ENCODE measurements around the gene MAP3K5.

Gene MAP3K5

DNA sequence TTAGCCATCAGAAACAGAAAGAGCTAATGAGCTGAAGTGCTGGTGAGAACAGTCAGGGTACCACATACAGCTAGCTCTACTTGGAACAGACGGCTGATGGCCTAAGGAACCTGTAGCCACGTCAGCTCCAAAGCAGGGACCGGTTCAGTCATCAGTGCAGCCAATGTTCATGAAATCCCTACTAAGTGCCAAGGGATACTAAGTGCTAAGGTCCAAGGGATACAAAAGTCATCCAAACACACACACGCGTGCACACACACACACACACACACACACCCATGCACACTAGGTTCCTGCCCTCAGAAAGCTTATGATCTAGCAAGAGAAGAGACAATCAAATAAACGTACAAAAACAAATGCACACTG is 53.6 kb downstream of the MAP3K5 start:
- 100% methylated on average over 2 of the region's 6 CpGs for WGBS (ENCODE audit: insufficient coverage)
- Histone ChIP-seq H3K4me1 (ENCODE audit: control extremely low read depth in 1 of 4, control insufficient read depth in 4 of 4, insufficient read depth in 4 of 4, low read length in 3 of 4) (peaks cover 8 to 52% (median 30%) of the 10 kb centered on the region in 4 experiments), H3K4me3 (ENCODE audit: control insufficient read depth in 1 of 7, extremely low read depth in 1 of 7, insufficient read depth in 4 of 7, low read depth in 2 of 7, low read length in 6 of 7) (peak overlapping the region in 3 of 7 experiments; percentile 19 to 72 (median 31)), H3K9me3 (ENCODE audit: control extremely low read depth in 1 of 5, control insufficient read depth in 4 of 5, insufficient read depth in 2 of 5, low read depth in 1 of 5, low read length in 4 of 5) (no peaks in the 10 kb centered on the region), H3K36me3 (ENCODE audit: control insufficient read depth in 4 of 4, insufficient read depth in 4 of 4, low read length in 3 of 4) (no peaks in the 10 kb centered on the region), H3K27ac (ENCODE audit: insufficient read depth in 1 of 2, low read depth in 1 of 2, low read length in 2 of 2, poor library complexity in 1 of 2, severe bottlenecking in 2 of 2) (peak overlapping the region; percentile 77 to 82), H3K27me3 (replicated peaks in 2 of 5; ENCODE audit: control insufficient read depth in 4 of 5, insufficient read depth in 5 of 5, low read length in 4 of 5) (no peaks in the 10 kb centered on the region)
- DNase-seq, result no peak
- POLR2A ChIA-PET, result interaction anchor here (0.5 to 1.6 kb wide), 5 partner anchors 9 to 84 kb away, joined by 3 to 4 read pairs (median 4); partner anchors contain the start of gene PEX7
- CTCF ChIA-PET, result interaction anchor here (0.7 to 7.1 kb wide), 17 partner anchors 9 to 94 kb away, joined by 3 to 85 read pairs (median 5); partner anchors contain the start of gene MAP3K5

DNA sequence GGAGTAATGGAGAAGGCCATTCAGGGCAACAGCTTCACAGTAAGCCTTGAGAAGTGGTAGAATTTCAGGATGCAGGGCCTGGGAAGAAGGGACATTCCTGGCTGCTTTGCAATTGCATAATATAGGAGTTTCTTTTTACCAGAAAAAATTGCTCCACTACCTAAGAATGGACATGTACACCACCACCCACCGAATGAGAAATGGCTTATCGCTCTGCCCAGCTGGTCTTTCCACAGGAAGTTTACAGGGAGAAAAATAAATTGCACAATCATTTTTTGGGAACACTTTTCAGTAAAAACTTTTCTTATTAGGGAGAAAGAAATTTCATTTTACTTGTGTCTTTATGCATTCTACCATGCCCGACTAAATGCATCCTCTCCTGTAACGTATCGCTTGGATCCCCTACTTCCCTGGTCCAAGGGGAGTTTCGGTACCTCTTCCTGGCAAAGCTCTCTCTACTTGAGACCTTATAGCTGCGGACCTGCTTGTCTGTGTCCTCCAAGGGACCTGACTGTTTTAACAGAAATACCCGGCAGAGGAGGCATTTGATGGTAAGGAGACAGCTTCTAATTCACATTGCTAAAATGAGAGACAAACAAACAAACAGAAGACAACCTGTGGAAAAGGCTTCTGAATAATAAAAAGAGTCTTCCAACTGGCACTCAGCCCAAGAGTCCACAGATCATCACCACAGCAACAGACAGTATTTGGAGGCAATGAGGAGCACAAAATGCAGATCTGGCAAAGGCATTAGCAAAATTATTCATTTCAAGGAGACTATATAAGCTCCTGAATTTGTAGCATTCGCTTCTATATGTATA is 54.2 kb downstream of the MAP3K5 start:
- WGBS (ENCODE audit: insufficient coverage), result 19% methylated on average over 5 of the region's 9 CpGs
- Histone ChIP-seq H3K36me3 (ENCODE audit: control insufficient read depth in 4 of 4, insufficient read depth in 4 of 4, low read length in 3 of 4) (no peaks in the 10 kb centered on the region), H3K4me1 (ENCODE audit: control extremely low read depth in 1 of 4, control insufficient read depth in 4 of 4, insufficient read depth in 4 of 4, low read length in 3 of 4) (peaks cover 8 to 52% (median 30%) of the 10 kb centered on the region in 4 experiments), H3K9me3 (ENCODE audit: control extremely low read depth in 1 of 5, control insufficient read depth in 4 of 5, insufficient read depth in 2 of 5, low read depth in 1 of 5, low read length in 4 of 5) (no peaks in the 10 kb centered on the region), H3K27me3 (replicated peaks in 2 of 5; ENCODE audit: control insufficient read depth in 4 of 5, insufficient read depth in 5 of 5, low read length in 4 of 5) (no peaks in the 10 kb centered on the region), H3K4me3 (ENCODE audit: control insufficient read depth in 1 of 7, extremely low read depth in 1 of 7, insufficient read depth in 4 of 7, low read depth in 2 of 7, low read length in 6 of 7) (peak overlapping the region in 4 of 7 experiments; percentile 19 to 72 (median 58)), H3K27ac (ENCODE audit: insufficient read depth in 1 of 2, low read depth in 1 of 2, low read length in 2 of 2, poor library complexity in 1 of 2, severe bottlenecking in 2 of 2) (peak overlapping the region; percentile 77 to 82)
- DNase-seq, result peak; percentile 40 to 73 (median 62)
- POLR2A ChIA-PET, result interaction anchor here (0.5 to 1.6 kb wide), 4 partner anchors 8 to 85 kb away, joined by 3 to 4 read pairs (median 4); partner anchors contain the start of gene PEX7
- CTCF ChIA-PET, result interaction anchor here (0.7 to 7.1 kb wide), 17 partner anchors 8 to 94 kb away, joined by 3 to 85 read pairs (median 5); partner anchors contain the start of gene MAP3K5

- Histone ChIP-seq H3K4me1 (ENCODE audit: control extremely low read depth in 1 of 4, control insufficient read depth in 4 of 4, insufficient read depth in 4 of 4, low read length in 3 of 4) (peaks cover 8 to 52% (median 30%) of the 10 kb centered on the region in 4 experiments), H3K36me3 (ENCODE audit: control insufficient read depth in 4 of 4, insufficient read depth in 4 of 4, low read length in 3 of 4) (no peaks in the 10 kb centered on the region), H3K4me3 (ENCODE audit: control insufficient read depth in 1 of 7, extremely low read depth in 1 of 7, insufficient read depth in 4 of 7, low read depth in 2 of 7, low read length in 6 of 7) (peak overlapping the region in 4 of 7 experiments; percentile 19 to 72 (median 58)), H3K27me3 (replicated peaks in 2 of 5; ENCODE audit: control insufficient read depth in 4 of 5, insufficient read depth in 5 of 5, low read length in 4 of 5) (no peaks in the 10 kb centered on the region), H3K27ac (ENCODE audit: insufficient read depth in 1 of 2, low read depth in 1 of 2, low read length in 2 of 2, poor library complexity in 1 of 2, severe bottlenecking in 2 of 2) (peak overlapping the region; percentile 77 to 82), H3K9me3 (ENCODE audit: control extremely low read depth in 1 of 5, control insufficient read depth in 4 of 5, insufficient read depth in 2 of 5, low read depth in 1 of 5, low read length in 4 of 5) (no peaks in the 10 kb centered on the region)
- POLR2A ChIA-PET, result no interaction called here
- WGBS (ENCODE audit: insufficient coverage), result no CpG with 5 or more reads among the region's 5 CpGs
- CTCF ChIA-PET, result interaction anchor here (1.1 to 7.1 kb wide), 9 partner anchors 8 to 93 kb away, joined by 3 to 85 read pairs (median 5); partner anchors contain the start of gene MAP3K5
- peak; percentile 61 to 85 (median 72) for DNase-seq
These were observed 54.9 kb downstream of the MAP3K5 start for GRCh38 chr6:136737374-136737844.

DNA sequence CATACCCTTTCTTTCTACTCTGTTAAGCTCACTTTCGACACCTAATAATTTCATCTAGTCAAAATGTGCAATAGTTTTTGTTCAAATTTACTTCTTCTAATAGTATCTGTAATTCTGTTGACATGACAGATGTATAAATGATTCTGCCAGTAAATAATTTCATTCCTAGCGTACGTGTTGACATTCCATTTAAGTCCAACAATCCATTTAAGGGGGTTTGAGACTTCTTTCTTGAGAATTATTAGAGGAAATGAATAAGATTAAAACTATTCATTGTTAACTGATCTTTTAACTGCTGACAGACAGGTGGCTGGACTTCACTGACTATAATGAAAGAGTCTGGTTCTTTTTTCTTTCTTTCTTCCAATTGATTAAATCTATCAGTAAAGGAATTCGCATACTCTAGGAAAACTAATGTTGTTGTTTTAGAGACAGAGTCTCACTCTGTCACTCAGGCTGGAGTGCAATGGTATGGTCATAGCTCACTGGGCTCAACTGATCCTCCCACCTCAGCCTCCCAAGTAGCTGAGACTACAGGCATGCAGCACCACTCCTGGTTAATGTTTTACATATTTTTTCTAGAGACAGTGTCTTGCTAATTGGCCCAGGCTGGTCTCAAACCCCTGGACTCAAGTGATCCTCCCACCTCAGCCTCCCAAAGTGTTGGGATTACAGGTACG is 55.9 kb downstream of the MAP3K5 start:
- no peak for DNase-seq
- CTCF ChIA-PET, result interaction anchor here (0.9 to 7.1 kb wide), 5 partner anchors 9 to 54 kb away, joined by 3 to 85 read pairs (median 5); partner anchors contain the start of gene MAP3K5
- H3K27me3 ChIP-seq (replicated peaks in 2 of 5; ENCODE audit: control insufficient read depth in 4 of 5, insufficient read depth in 5 of 5, low read length in 4 of 5), result no peaks in the 10 kb centered on the region
- POLR2A ChIA-PET, result no interaction called here
- H3K36me3 ChIP-seq (ENCODE audit: control insufficient read depth in 4 of 4, insufficient read depth in 4 of 4, low read length in 3 of 4), result no peaks in the 10 kb centered on the region
- no peak overlapping the region for H3K4me3 ChIP-seq (ENCODE audit: control insufficient read depth in 1 of 7, extremely low read depth in 1 of 7, insufficient read depth in 4 of 7, low read depth in 2 of 7, low read length in 6 of 7)
- H3K4me1 ChIP-seq (ENCODE audit: control extremely low read depth in 1 of 4, control insufficient read depth in 4 of 4, insufficient read depth in 4 of 4, low read length in 3 of 4), result peaks cover 8 to 52% (median 30%) of the 10 kb centered on the region in 4 experiments
- H3K27ac ChIP-seq (ENCODE audit: insufficient read depth in 1 of 2, low read depth in 1 of 2, low read length in 2 of 2, poor library complexity in 1 of 2, severe bottlenecking in 2 of 2), result peak overlapping the region in 1 of 2 experiments; percentile 32
- no CpG with 5 or more reads among the region's 5 CpGs for WGBS (ENCODE audit: insufficient coverage)
- H3K9me3 ChIP-seq (ENCODE audit: control extremely low read depth in 1 of 5, control insufficient read depth in 4 of 5, insufficient read depth in 2 of 5, low read depth in 1 of 5, low read length in 4 of 5), result no peaks in the 10 kb centered on the region

DNA sequence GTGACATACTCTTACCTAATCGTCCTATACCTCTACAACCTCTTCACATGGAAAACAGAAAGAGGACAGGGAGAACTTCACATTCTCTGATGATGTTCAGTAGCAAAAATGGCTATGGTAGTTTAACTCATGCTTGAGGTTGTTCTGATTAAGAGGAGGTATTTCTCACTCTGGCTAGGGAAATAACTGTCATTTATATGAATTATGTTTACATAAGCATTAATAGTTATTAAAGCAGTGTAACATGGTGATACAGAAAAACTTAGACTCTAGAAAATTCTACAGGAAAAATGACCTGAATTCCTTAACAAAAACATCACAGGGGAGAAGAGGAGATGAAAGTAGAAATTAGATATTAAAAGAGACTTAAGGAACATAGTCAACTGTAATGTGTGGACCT is 57.3 kb downstream of the MAP3K5 start:
- CTCF ChIA-PET, result interaction anchor here (1.7 to 7.1 kb wide), 2 partner anchors 56 to 91 kb away, joined by 6 to 85 read pairs; partner anchors contain the start of gene MAP3K5
- H3K9me3 ChIP-seq (ENCODE audit: control extremely low read depth in 1 of 5, control insufficient read depth in 4 of 5, insufficient read depth in 2 of 5, low read depth in 1 of 5, low read length in 4 of 5), result no peaks in the 10 kb centered on the region
- no peak overlapping the region for H3K27ac ChIP-seq (ENCODE audit: insufficient read depth in 1 of 2, low read depth in 1 of 2, low read length in 2 of 2, poor library complexity in 1 of 2, severe bottlenecking in 2 of 2)
- WGBS (ENCODE audit: insufficient coverage), result no CpG with 5 or more reads among the region's 1 CpG
- no peaks in the 10 kb centered on the region for H3K27me3 ChIP-seq (replicated peaks in 2 of 5; ENCODE audit: control insufficient read depth in 4 of 5, insufficient read depth in 5 of 5, low read length in 4 of 5)
- peaks cover 0 to 5% (median 2%) of the 10 kb centered on the region in 4 experiments for H3K36me3 ChIP-seq (ENCODE audit: control insufficient read depth in 4 of 4, insufficient read depth in 4 of 4, low read length in 3 of 4)
- no peak overlapping the region for H3K4me3 ChIP-seq (ENCODE audit: control insufficient read depth in 1 of 7, extremely low read depth in 1 of 7, insufficient read depth in 4 of 7, low read depth in 2 of 7, low read length in 6 of 7)
- H3K4me1 ChIP-seq (ENCODE audit: control extremely low read depth in 1 of 4, control insufficient read depth in 4 of 4, insufficient read depth in 4 of 4, low read length in 3 of 4), result peaks cover 8 to 44% (median 26%) of the 10 kb centered on the region in 4 experiments
- DNase-seq, result no peak
- POLR2A ChIA-PET, result no interaction called here

DNA sequence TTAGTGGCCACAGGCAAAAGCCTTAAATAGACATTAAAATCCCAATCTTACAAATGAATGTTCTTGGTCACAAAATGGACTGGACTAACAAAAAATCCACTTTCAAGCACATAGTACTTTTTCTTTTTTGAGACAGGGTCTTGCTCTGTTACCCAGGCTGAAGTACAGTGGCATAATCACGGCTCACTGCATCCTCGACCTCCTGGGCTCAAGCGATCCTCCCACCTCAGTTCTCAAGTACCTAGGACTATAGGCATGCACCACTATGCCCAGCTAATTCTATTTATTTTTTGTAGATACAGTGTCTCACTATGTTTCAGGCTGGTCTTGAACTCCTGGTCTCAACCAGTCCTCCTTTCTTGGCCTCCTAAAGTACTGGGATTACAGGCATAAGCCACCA is 59.4 kb downstream of the MAP3K5 start:
- Histone ChIP-seq H3K36me3 (ENCODE audit: control insufficient read depth in 4 of 4, insufficient read depth in 4 of 4, low read length in 3 of 4) (peaks cover 0 to 5% (median 2%) of the 10 kb centered on the region in 4 experiments), H3K4me3 (ENCODE audit: control insufficient read depth in 1 of 7, extremely low read depth in 1 of 7, insufficient read depth in 4 of 7, low read depth in 2 of 7, low read length in 6 of 7) (no peak overlapping the region), H3K27ac (ENCODE audit: insufficient read depth in 1 of 2, low read depth in 1 of 2, low read length in 2 of 2, poor library complexity in 1 of 2, severe bottlenecking in 2 of 2) (no peak overlapping the region), H3K27me3 (replicated peaks in 2 of 5; ENCODE audit: control insufficient read depth in 4 of 5, insufficient read depth in 5 of 5, low read length in 4 of 5) (no peaks in the 10 kb centered on the region), H3K4me1 (ENCODE audit: control extremely low read depth in 1 of 4, control insufficient read depth in 4 of 4, insufficient read depth in 4 of 4, low read length in 3 of 4) (peaks cover 7 to 23% (median 10%) of the 10 kb centered on the region in 4 experiments), H3K9me3 (ENCODE audit: control extremely low read depth in 1 of 5, control insufficient read depth in 4 of 5, insufficient read depth in 2 of 5, low read depth in 1 of 5, low read length in 4 of 5) (no peaks in the 10 kb centered on the region)
- 93% methylated on average over 3 of the region's 3 CpGs for WGBS (ENCODE audit: insufficient coverage)
- ChIA-PET CTCF (interaction anchor here (0.9 to 1.6 kb wide), 3 partner anchors 11 to 26 kb away, joined by 3 to 4 read pairs (median 3); no protein-coding TSS in a partner anchor), POLR2A (no interaction called here)
- DNase-seq, result no peak
